HG03439 (cell line): ENCODE measurements around the gene FLT3.
"Not testable (repeated sequence)": the region's sequence is repeated elsewhere in the genome, so short reads cannot be mapped to it uniquely, and the experiment has no call there.

Experiments used
- ATAC-seq: cut with Tn5 transposase; IDR thresholded peaks from one replicate; pipeline ENCODE4 v1.9.1; 2021; ENCODE audit warnings: mild to moderate bottlenecking, moderate library complexity; ENCODE audit not compliant: unreplicated experiment

Gene FLT3

GRCh38 chr13:27975564-27976361, 124.6 kb downstream of the FLT3 start:
- ATAC-seq, result no peak

GRCh38 chr13:27973961-27974662, 126.3 kb downstream of the FLT3 start:
- no peak for ATAC-seq

GRCh38 chr13:27973291-27973690, 127.1 kb downstream of the FLT3 start:
- ATAC-seq, result no peak

- ATAC-seq, result no peak
Measured at GRCh38 chr13:27972478-27972820, 127.9 kb downstream of the FLT3 start.

- ATAC-seq, result no peak
Measured at GRCh38 chr13:27971776-27972477, 128.4 kb downstream of the FLT3 start.

GRCh38 chr13:27971236-27971645, 129.1 kb downstream of the FLT3 start:
- no peak for ATAC-seq

- no peak for ATAC-seq
Measured at GRCh38 chr13:27970382-27971235, 129.8 kb downstream of the FLT3 start.

- no peak for ATAC-seq
Measured at GRCh38 chr13:27969866-27970229, 130.5 kb downstream of the FLT3 start.

GRCh38 chr13:27969082-27969865, 131.1 kb downstream of the FLT3 start, which contains the start of gene CDX2:
CDX2 (minus strand) TSS chr13:27969315; CDS start chr13:27969006, 309 bp downstream.
- no peak for ATAC-seq

- ATAC-seq, result no peak
Measured at GRCh38 chr13:27968316-27969081, 131.9 kb downstream of the FLT3 start.

GRCh38 chr13:27967736-27968315, 132.6 kb downstream of the FLT3 start:
- ATAC-seq, result no peak

- ATAC-seq, result no peak
Measured at GRCh38 chr13:27967203-27967735, 133.1 kb downstream of the FLT3 start.

GRCh38 chr13:27966641-27967202, 133.7 kb downstream of the FLT3 start:
- no peak for ATAC-seq

- no peak for ATAC-seq
Measured at GRCh38 chr13:27965740-27966640, 134.4 kb downstream of the FLT3 start.

GRCh38 chr13:27965343-27965739, 135.0 kb downstream of the FLT3 start:
- no peak for ATAC-seq

- no peak for ATAC-seq
Measured at GRCh38 chr13:27964741-27965323, 135.5 kb downstream of the FLT3 start.

- ATAC-seq, result not testable (repeated sequence)
Measured at GRCh38 chr13:27964206-27964605, 136.2 kb downstream of the FLT3 start.
